ENCODE results near the gene FARS2.

GRCh38 chr6:5738211-5738610, 476.9 kb downstream of the FARS2 start:
- TF ChIP-seq EZH2 (IDR thresholded peaks at IDR 0.05; ENCODE audit: borderline replicate concordance, insufficient read depth, low read depth, low read length, poor library complexity, severe bottlenecking): no peak
- TF ChIP-seq CTCF (IDR thresholded peaks at IDR 0.05): no peak
